HTERT RPE-1 (cell line): ENCODE data around the gene CPT2.
"Not testable (repeated sequence)": the region's sequence is repeated elsewhere in the genome, so short reads cannot be mapped to it uniquely, and the experiment has no call there.

Experiments used
- in situ Hi-C: fragments of 300-500 bp; cut with MboI; formaldehyde crosslinking; loops from 4 replicates; pipeline ENCODE4 v1.14.3; 2020; ENCODE audit warnings: low sequenced_read_pairs

CPT2 gene

DNA sequence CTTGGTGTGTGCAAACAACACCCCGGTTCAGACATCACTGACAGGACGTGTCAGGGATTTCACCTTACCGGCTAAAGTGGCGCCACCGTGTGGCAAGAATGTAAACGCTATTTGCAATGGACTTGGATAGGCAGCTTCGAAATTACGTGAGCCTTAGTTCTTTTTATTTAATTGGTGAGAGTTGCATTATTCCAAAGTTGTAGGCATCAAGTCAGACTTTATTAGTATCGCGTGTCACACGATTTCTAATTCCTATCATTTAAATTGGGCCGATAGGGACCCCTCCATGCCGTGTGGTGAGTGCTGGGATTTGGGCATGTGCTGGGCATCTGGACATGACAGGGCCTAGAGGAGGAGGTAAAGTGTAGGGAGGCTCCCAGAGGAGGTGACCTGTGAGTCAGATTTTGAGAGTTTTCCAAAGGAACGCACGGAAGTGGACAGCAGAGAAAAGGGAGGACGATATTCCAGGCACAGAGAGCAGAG lies 14.5 kb upstream of the CPT2 start:
- in situ Hi-C loops = no loop called here

GRCh38 chr1:53182716-53183094 lies 13.9 kb upstream of the CPT2 start:
- in situ Hi-C loops = no loop called here

DNA sequence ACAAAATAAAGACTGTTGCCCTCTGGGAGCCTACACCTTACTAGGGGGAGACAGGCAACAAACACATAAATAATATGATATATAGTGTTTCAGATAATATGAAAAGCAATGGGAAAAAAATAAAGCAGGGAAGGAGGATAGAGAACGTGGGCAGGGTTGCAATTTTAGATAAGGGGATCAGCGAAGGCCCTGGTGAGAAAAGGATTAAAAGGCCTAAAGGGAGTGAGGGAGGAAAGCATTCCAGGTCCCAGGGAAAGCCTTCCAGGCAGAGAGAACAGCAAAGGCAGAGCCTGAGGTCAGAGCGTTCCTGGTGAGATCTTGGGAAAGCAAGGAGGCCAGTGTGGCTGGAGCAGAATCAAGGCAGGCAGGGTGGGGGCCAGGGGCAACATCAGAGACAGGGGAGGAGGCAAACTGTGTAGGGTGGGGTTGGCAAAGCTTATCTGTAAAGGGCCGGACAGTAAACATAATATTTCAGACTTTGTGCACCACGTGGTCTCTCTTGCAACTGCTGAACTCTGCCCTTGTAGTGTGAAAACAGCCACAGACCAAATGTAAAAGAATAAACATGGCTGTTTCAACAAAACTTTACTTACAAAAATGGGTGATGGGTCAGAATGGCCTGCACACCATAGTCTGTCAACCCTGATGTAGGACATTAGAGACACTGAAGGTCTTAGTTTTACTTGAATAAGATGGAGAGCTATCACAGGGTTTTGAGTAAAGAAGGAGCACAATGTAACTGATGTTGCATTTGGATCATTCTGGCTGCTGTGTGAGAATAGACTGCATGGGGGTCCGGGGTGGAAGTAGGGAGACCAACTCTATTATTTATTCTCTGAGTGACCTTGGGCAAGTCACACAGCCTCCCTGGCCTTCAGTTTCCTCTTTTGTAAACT lies 13.3 kb upstream of the CPT2 start:
- in situ Hi-C loops = no loop called here

DNA sequence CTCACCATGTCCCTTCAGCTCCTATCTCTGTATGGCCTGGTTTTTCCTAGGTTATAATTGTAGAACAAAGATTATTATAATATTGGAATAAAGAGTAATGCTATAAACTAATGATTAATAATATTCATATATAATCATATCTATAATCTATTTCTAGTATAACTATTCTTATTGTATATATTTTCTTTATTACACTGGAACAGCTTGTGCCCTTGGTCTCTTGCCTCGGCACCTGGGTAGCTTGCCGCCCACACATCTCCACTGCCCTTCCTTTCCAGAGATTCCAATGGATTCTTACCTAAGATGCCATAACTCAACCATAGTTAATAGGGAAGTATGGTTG lies 10.7 kb upstream of the CPT2 start:
- in situ Hi-C loops = not testable (repeated sequence)

DNA sequence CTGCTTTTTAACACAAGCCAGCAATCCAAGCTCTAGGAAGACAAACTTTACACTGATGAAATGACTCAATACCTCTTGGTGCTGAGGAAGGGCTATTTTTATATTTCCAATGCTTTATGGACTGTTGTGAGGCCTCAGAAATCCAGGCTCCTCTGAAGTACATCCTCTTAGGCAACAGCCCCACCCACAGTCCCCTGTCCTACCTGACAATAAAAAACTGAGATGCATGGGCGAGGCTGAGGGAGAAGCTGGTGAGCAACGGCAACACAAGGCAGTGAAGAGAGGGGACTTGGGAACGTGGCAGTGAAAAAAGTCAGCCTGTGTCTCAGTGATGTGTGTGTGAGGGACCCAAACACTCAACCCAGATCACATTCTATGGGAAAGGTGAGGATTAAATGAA lies 10.1 kb upstream of the CPT2 start:
- in situ Hi-C loops = no loop called here

DNA sequence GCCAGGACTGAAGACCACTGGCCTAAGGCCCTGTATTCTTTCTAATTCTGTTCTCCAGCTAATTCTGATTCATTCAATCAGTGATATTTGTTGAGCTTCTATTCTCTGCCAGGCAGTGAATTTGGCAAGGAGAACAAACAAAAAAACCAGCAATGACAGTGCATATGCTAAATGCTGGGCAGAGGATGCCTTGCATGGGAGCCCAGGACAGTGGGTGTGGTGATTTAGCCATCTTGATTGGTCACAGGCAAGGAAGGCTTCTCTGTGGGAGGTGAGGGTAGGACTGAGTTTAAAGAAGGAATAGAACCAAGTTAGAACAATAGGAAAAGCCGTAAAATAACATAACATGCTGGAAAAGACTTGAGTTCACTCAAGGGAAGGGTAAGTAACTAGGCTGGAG lies 9.2 kb upstream of the CPT2 start:
- in situ Hi-C loops = no loop called here

GRCh38 chr1:53188099-53188498 lies 8.5 kb upstream of the CPT2 start:
- in situ Hi-C loops = no loop called here

DNA sequence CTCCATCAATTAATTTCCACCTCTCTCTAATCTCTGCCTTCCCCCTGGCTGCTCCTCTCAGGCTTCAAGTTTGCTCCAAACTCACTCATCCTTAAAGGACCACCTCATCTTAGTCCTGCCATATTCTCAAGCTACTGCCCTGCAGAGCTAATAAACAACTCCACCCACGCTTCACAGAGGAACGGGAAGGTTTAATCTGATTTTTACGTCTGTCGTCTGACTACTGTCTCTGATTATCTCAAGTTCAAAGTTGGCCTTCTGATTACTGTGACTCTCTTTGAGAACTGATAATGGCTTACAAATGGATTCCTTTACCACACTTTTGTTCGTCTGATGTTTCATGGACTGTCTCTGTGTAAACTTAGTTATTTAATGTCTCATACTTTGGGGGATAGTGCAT lies 7.6 kb upstream of the CPT2 start:
- in situ Hi-C loops = no loop called here

GRCh38 chr1:53190210-53190611 lies 6.4 kb upstream of the CPT2 start:
- in situ Hi-C loops = no loop called here

DNA sequence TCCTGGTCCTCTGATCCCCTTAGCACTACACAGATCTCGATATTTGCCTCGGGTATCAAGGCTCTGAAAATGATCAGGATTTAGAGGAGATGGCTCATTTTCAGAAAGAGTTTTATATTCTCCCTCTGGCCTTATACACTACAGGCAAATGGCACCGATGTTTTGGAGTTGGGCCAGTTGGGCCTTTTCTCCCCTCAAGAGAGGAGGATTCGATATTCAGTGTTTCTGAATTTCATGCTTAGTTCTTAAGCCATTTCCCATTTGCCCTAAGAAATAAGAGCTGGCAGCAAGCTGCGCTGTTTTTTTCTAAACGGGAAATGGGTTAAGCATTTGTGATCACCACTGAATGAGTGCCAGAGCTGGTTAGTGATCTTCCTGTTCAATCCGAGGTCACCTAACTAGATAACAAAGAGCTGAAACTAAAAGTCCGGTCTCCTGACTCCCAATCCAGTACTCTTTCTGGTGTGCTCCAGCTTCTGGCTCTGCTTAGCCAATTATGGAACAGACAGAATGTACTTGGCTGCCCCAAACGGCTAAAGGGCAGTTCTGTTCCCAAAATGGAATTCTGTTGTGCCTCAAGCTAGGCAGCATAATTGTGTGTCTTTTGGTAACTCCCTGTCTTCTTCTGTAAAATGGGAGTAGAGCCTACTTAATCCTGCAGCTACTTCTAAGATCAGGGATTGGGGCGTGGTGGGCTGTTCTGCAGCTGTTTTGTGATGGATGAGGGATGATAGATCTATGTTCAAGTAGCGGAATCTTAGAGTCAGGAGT lies 1.2 kb upstream of the CPT2 start:
- in situ Hi-C loops = no loop called here

GRCh38 chr1:53196017-53196484 lies 573 bp upstream of the CPT2 start:
- in situ Hi-C loops = no loop called here

- in situ Hi-C loops = no loop called here
Measured at GRCh38 chr1:53197291-53198200, 922 bp downstream of the CPT2 start.

GRCh38 chr1:53198241-53198651 lies 1.6 kb downstream of the CPT2 start:
- in situ Hi-C loops = no loop called here

DNA sequence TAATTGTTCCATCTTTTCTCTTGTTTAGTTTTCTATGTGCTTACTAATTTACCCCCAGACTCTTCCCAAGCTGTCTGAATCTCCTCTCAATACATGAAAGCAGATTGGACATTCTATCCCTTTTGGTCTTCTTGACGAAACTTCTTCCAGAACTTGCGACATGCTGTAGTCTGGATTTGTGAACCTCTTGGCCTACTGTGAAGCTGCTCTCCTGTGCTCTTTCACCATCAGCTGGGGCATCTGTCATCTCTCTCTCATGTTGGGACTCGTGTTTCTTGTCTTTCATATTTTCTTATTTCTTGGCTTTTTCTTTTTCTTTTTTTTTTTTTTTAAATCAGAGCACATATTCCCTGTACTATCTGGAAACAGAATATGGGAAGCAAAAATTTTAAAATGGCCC lies 6.8 kb downstream of the CPT2 start:
- in situ Hi-C loops = no loop called here

DNA sequence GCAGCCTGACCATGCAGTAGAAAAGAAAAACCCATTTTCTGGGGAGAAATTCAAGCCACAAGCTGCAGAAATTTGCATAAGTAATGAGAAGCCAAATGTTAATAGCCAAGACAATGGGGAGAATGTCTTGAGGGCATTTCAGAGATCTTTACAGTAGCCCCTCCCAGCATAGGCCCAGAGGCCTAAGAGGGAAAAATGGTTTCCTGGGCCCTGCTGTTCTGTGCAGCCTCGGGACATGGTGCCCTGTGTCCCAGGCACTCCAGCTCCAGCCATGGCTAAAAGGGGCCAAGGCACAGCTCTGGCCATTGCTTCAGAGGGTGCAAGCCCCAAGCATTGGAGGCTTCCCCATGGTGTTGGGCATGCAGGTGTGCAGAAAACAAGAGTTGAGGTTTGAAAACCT lies 8.9 kb downstream of the CPT2 start:
- in situ Hi-C loops = not testable (repeated sequence)

GRCh38 chr1:53206083-53206685 lies 9.6 kb downstream of the CPT2 start:
- in situ Hi-C loops = not testable (repeated sequence)

DNA sequence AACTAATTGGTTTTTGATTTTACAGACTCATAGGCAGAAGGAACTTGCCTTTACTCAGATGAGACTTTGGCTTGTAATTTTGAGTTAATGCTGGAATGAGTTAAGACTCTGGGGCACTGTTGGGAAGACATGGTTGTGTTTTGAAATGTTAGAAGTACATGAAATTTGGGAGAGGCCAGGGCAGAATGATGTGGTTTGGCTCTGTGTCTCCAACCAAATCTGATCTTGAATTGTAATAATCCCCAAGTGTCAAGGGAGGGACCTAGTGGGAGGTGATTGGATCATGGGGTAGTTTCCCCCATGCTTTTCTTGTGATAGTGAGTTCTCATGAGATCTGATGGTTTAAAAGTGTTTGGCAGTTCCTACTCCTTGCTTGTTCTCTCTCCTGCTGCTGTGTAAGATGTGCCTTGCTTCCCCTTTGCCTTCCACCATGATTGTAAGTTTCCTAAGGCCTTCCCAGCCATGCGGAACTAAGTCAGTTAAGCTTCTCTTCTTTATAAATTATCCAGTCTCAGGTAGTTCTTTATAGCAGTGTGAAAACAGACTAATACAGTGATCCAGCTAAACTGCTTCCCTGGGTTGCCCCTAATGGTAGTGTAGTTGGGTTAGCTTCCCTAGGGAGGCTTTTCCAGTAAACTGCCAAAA lies 10.2 kb downstream of the CPT2 start:
- in situ Hi-C loops = no loop called here

- in situ Hi-C loops = no loop called here
Measured at GRCh38 chr1:53207726-53208125, 11.1 kb downstream of the CPT2 start.

DNA sequence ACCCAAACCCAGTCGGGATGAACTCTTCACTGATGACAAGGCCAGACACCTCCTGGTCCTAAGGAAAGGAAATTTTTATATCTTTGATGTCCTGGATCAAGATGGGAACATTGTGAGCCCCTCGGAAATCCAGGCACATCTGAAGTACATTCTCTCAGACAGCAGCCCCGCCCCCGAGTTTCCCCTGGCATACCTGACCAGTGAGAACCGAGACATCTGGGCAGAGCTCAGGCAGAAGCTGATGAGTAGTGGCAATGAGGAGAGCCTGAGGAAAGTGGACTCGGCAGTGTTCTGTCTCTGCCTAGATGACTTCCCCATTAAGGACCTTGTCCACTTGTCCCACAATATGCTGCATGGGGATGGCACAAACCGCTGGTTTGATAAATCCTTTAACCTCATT lies 13.7 kb downstream of the CPT2 start:
- in situ Hi-C loops = no loop called here

GRCh38 chr1:53210954-53211353 lies 14.3 kb downstream of the CPT2 start:
- in situ Hi-C loops = no loop called here
